Activated naive CD4-positive, alpha-beta T cell treated with anti-CD3 and anti-CD28 coated beads, Interleukin-2, amount 50 U/mL, for 16 hours (primary cell): Measurements from ENCODE around the gene PTTG1IP.
"Not testable (repeated sequence)": the region's sequence is repeated elsewhere in the genome, so short reads cannot be mapped to it uniquely, and the experiment has no call there.

ENCODE experiments used
- DNase-seq: peaks from one replicate; pipeline ENCODE4 v3.0.0-alpha.2; 2020

Gene PTTG1IP

DNA sequence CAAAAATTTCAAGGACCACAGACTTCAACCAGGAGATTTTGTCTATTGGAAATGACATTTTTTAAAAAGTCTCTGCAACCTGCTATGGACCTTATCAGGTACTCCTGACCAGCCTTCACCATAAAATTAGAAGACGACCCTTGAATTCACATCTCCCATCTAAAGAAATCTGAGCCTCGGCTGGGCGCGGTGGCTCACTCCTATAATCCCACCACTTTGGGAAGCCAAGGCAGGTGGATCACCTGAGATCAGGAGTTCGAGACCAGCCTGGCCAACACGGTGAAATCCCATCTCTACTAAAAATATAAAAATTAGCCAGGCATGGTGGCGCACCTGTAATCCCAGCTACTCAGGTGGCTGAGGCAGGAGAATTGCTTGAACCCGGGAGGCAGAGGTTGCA is 5.7 kb upstream of the PTTG1IP start:
- DNase-seq = not testable (repeated sequence)

DNA sequence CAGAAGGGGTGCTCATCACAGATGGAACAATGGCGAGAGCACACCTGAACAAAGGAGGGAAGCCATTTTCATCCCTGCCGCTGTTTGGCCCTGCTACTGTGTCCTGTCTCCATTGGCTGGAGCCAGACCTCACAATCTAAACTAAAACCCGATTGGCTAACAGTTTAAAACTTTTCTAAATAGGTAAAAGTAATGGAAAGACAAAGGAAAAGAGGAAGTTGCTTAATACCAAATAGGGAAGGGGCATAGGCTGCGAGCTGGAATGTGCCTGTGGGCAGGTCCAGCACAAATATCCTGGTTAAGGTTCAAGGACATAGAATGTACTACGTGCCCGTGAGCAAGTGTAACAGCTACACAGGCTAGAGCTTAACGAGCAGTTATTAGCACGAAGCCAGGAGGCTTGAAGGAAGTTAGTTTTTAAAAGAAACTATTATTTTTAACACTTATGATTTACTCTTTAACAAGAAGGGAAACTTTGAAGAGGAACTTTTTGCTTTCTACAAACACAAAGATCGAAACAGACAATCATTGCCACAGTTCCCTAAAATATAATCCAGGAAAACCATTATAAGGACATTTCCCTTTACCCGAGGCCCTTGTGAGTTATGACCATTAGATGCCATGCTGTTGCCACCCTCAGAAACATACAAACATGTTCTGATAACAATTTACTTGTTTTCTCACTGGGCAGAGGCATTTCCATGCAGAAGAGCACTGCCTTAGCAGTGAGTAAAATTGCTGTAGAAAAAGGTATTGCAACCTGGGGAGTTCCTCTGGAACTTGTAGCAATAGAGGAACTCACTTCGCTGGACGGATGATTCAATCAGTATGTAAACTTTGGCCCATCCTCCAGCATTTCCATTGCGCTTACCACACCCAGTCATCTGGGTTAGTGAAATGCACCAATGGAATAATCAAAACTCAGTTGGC is 4.8 kb upstream of the PTTG1IP start:
- DNase-seq = no peak

DNA sequence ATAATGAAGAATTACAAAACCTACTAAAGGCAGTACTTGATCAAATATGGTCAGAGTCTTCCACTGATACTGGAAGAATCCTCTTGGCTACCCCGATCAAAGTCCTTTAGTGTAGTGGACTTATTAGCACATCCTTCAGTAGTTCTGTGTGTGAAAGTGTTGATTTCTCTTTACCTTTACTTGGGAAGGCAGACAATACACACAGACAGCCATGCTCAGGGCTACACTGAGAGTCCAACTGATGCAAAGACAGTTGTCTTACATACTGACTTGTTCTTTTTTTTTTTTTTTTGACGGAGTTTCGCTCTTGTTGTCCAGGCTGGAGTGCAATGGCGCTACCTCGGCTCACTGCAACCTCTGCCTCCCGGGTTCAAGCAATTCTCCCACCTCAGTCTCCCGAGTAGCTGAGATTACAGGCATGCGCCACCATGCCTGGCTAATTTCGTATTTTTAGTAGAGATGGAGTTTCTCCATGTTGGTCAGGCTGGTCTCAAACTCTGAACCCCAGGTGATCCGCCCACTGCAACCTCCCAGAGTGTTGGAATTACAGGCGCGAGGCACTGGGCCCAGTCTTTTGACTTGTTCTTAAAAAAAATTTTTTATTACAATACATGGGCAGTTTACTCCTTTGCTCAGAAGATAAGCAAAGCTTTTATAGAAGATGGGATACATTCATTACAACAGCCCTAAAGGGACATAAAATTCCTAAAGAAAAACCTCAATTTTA is 3.5 kb upstream of the PTTG1IP start:
- no peak for DNase-seq

DNA sequence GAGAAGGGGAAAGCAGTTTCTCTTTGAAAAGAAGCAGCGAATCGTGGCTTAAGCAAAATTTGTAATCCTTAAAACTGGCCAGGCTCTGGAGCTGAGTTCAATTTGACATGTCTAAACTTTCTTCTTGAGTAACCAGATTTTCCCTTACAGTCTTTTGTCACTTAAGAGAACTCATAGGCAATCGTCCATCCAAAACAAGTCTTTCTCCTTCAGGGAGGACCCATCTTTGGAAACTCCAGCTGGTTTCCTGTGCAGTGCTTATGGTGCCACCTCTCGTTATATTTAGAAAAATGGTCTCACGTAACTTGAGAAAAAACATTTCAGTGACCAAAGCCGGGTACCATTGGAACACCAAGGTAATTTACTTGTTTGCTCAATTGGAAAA is 1.8 kb upstream of the PTTG1IP start:
- no peak for DNase-seq

DNA sequence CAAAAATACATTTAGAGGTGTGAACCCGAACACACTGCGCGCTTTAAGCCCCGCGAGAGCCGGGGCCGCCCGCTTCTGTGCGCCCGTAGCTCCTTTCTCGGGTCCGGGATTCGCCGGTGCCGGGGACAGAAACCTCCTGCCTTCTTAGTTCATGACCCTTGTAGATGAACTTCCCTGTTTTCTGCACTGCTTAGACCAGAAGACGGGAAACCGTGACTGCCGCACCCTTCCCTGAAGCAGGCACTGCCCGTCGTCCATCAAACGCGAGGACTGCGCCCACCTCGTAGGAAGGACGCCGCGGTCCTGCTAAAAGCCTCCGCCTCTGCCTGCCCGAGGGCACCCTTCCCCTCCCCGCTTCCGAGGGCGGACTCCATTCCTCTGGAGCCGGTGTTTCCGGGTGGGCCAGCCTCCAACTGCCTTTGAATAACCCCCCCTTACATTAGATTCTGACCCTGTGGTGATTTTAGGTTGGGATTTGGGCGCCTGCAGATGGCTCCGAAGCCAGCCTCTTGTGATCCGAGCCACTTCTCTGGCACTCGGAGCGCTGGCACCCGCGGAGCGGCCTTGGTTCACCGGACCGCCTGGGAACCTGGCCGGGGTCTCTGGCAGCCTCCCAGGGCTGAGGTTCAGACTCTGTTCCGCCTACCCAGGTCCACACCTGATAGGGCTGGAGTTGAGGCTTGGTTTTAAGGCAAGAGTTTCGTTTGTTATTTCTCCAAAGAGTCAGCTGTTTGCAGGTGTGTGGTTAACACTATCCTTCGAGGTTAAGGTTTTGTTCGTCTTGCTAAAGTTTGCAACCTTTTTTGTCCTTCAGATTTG is 1.2 kb upstream of the PTTG1IP start:
- DNase-seq = no peak

DNA sequence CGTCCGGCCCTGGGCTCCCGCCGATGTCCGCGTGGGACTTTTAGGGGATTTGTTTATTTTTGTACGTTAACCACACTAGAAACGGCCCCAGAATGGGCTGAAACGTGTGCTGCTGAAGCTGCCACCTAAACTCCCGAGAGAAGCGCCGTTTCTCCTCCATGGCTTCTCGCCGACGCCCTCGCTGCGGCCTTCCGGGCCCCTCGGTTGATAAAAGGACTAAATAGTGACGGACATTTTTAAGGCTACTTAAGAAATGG is 678 bp upstream of the PTTG1IP start:
- no peak for DNase-seq

DNA sequence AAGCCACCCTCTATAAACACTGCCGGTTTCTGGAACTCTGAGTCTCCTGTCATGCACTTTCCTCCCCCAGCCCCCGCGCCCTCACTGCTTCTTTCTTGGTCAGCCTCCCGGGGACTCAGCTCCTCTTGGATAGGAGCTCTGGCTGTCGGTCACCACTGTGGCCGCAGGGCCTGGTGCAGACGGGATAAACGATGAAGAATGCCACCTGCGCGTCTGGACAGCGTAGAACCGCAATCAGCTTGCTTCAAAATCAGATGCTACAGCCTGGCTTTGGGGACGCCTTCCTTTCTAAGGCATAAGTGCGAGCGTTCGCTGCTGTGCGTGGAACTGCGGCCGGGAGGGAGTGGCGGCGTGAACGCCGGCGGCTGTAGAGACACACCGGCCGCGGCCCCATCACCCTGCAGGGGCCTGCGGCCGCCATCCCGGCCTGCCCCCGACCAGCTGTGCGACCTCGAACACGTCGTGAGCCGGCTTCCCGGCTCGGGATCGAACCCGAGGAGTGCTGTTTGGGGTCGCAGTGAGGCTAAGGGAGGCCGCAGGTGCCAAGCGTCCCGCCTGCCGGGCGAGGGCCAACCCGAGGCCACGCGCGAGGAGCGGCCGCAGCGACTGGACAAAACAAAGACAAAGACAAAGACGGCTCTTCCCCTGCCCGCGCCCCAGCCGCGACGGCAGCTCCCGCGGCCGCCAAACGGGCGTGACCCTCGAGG is 688 bp downstream of the PTTG1IP start:
- DNase-seq = no peak

DNA sequence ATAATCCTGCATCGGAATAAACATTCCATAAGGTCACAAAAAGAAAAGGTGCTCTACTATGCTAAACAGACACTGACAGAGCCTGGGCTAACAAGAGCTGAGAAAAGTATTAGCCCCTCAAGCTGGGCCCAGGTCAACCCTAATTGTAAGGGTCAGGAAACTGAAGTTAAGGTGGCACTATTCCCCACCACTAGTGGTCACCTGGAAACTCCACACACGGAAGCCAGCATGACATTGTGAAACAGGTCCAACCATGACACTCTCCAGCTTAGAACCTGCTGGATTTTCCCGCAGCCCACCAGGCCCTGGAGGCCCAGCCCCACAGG is 1.2 kb downstream of the PTTG1IP start:
- no peak for DNase-seq

DNA sequence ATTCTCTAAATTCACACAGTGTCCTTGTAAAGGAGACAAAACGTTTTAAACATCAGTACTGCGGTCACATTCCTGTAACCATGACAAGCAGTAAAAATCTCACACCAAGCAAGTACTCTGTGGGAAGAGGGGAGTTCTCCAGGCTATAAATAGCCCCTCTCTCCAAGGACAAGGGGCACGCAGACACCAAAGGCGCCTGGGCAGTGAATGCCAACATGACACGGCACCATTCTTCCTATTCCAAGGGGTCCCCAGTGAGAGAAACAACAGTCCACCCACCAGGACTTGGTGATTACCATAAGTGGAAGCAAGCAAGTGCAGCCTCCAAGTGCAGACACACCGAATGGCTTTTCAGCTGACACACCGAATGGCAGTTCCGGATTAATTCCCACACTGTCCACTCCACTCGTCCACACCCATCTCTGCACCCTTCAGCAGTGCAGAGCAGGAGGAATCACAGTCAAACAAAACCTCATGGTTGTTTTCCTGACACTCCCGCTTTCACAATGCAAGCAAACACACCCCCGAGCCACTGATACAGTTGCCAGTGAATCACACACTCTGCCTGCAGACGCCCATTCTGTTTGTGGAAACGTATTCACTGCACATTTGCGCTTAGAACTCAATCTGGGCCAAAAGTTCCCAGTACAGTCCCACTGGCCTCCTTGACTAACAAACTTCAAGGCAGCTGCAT is 1.8 kb downstream of the PTTG1IP start:
- peak; percentile 45 for DNase-seq

DNA sequence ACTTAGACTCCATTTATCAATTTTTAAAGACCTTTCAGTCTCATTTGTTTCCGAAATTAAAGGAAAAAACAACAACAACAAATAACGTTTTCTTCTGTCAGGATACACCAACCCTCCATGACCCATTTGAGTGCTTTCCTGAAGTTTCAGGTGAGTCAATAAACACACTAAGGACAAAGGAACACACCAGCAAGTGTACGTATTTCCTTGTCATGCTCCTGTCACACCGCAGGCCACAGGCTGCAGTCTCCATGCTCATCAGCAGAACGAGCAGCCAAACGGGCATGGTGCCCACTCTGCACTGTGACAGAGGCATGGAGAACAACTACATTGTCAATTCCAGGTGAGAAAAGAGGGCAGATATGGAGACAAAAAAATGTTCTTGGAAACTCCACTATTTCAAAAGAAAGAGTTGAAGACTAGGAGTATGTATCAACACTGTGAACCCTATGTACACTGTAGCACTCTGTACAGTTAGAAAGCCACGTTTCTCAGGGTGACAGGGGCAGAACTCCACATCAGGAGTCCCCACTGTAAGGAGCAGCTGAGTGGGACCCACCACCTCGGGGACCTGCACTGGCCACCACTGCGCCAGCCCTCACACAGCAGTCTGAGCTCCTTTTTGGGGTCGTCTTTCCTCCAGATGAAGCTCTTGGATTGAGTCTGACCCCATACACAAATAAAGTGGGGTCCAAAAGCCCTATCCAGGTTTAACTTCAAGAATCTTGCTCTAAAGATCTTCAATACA is 2.6 kb downstream of the PTTG1IP start:
- no peak for DNase-seq

DNA sequence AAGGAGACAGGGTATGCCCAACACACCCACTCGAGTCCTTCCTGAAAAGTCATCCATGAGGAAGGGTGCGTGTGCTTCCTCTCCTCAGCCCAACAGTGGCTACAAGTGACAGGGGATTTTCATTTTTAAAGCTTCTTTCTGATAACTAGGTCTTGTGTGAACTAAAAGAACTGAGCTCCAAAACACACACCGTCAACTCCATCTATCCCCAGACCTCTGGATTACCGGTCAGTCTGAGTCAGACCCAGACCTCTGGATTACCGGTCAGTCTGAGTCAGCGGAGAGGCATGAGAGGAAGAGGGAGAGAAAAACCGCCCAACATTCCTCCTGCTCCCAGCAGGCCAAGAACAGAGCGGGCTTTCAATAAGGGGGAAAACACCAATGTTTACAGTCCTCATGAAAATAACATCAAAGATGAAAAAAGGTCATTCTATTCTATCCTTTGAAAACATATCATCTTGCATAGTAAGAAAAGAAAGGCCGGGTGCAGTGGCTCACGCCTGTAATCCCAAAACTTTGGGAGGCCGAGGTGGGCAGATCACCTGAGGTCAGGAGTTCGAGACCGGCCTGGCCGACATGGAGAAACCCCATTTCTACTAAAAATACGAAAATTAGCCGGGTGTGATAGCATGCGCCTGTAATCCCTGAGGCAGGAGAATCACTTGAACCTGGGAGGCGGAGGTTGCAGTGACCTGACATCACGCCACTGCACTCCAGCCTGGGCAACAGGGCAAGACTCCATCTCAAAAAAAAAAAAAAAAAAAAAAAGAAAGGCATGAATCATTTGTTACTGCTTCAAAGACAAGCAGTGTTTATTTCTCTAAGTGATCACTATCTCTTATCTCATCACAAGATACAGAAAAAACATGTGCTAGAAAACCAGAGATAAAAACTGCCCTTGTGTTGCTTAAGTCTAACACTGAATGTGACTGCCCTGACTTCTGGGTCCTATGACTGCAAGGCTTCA is 3.4 kb downstream of the PTTG1IP start:
- DNase-seq = no peak

DNA sequence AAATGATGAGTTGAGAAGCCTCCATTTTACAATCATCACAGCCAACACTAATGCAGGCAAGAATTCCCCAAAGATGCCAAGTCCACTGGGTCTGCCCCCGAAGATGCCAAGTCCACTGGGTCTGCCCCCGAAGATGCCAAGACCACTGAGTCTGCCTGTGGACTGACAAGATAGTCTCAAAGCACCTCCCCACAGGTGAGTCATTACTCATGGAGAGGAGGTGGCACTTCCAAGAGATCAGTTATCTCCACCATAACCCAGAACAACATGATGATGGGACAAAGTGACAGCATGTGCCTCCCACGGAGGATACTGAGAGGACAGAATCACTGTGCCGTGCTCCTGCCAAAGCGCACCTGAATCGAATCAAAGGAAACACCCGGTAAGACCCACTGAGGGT is 4.8 kb downstream of the PTTG1IP start:
- no peak for DNase-seq

DNA sequence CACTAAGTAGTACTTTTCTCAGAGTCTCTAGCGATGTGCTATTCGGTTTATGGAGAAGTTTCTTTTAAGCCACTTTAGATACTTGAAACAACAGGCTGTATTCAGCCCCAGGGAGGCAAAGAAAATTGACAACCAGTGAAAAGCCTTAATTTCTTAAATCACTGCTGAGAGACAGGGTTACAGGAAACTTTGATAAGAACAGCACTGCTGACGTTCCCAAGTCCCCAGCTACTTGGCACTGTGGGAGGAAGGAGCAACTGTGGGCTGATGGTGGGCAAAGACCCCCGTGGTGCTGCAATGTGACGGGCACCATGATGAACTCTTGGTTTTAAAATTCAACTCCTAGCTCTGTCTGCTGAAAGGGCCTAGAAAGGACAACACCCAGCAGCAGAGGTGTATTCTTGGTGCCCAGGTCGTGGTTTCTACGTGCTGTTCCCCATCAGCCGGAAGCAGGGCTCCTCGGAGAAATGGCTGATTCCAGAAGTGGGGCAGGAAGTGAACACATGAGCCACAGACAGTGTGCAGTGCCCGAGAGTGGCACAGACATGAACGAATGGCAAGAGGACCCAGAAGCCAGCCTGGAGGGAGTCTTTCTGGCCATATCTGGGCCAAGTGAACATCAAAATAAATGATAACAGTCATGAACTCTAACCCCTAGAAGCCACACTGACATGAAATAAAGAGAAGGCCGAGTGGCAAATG is 5.3 kb downstream of the PTTG1IP start:
- peak; percentile 37 for DNase-seq

DNA sequence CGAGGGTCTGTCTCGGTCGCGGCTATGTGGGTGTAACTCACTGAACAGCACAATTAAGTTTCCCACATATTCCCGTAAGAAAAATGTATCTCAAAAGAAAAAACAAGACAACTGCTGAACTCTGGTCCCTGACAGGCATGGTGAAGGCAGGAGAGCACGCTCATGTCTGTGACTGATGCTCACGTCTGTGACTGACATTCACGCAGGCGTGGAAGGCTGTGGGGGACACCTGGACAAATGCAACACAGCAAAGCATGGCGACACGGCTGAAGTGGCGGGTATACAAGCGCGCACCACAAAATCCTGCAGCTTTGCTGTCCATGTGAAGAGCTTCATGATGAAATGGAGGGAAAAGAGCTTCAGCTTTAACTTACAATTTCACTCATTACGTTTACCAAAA is 6.0 kb downstream of the PTTG1IP start:
- DNase-seq = no peak

DNA sequence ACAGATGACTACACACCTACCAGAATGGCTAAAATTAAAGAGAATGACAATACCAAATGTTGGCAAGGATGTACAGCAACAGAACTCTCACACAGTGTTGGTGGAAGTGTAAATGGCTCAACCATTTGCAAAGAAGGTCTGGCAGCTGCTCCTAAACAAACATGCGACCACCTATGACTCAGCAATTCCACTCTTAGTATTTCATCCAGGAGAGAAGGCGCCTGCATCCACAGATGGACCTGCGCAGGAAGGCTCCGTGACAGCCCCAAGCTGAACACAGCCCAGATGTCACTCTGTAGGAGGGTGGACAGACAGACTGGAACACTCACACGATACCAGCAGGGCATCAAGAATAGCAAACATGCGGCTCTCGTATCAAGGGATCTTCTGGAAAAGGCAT is 6.7 kb downstream of the PTTG1IP start:
- no peak for DNase-seq

DNA sequence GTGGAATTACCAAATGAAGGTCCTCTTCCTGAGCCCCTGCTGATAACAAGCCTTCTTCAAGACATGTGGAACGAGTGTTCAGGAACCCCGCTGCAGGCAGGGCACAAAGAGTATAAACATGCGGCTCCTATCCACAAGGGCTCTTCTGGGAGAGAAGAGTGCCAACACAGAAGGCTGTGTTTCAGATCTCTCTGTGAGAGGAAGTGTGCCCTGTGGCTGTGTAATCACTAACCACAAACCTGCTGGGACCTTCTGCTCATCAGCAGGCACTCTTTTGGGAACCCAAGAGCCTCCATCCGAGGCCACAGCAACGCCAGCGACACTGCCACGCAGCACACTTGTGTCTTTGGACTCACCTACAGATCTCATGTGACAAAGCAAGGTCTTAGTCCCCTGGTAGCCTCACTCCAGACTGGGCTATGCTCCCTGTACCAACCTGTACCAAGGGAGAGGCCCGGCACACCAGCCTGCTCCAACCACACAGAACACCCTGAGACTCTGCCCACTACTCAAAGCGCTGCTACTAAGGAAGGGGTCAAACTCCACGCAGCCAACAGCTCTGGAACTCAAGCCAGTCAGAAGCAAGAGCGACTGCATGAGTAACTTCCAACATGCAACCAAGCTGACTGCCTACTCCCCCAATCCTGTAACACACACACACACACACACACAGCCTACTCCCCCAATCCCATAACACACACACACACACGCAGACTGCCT is 7.8 kb downstream of the PTTG1IP start:
- no peak for DNase-seq

DNA sequence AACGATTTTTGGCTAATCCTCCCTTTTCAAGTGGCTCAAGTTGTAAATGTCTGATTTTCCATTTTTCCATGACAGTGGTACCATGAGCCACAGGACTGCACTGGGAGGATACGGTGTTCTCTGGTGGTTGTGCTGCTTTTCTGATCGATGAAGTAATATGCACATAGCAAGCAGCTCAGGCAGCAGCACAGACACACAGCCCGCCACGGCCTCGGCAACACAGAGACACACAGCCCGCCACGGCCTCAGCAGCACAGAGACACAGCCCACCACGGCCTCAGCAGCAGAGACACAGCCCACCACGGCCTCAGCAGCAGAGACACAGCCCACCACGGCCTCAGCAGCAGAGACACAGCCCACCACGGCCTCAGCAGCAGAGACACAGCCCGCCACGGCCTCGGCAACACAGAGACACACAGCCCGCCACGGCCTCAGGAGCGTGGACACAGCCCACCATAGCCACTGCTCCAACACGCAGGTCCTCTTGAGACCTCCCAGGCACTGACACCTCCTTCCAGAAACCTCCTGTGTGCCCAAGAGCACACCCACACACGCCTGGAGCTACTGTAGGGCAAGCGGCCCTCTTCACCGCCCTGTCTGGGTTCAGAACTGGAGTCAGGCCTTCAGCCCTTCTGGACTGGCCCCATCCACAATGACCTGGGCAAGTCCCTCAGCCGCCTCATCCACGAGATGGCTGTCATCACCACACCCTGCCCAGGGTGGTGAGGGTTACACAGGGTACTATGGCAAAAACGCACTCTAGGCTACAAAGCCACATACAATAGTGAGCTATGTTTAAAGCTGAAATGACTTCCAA is 10.4 kb downstream of the PTTG1IP start:
- no peak for DNase-seq

DNA sequence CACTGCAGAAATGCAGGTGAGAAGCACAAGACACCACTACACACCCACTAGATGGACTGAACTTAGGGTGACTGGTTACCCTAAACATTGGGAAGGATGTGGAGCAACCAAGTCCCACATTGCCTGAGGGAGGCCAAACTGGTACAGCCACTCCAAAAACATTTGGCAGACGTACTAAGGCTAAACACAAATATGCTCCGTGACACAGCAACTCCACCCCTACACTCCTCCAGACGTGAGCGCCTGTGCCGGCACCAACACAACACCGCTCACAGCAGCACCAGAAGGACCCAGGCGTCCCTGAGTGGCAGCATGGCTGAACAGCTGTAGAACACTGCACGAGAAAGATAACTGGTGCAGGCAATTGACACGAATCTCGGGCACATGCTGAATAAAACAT is 14.7 kb downstream of the PTTG1IP start:
- DNase-seq = no peak
